Mesothelial cell of epicardium (in vitro differentiated cells): ENCODE results near the gene GALNT13. TPM values are rescaled to one million over a fixed set of nuclear protein-coding genes. Genes with fewer than 3 reads are reported as not detected.

ENCODE experiments used
- DNase-seq, 2 experiments: peaks; one replicate each; pipeline ENCODE4 v3.0.0; 2021; ENCODE audit warnings: low spot score in 2 of 2; ENCODE audit not compliant: unreplicated experiment in 2 of 2
- H3K27ac Mint-ChIP-seq: 2 replicates; pipeline ENCODE4 v1.8.0; 2021; ENCODE audit warnings: mixed read lengths
- H3K27me3 Mint-ChIP-seq: 2 replicates; pipeline ENCODE4 v1.8.0; 2021; ENCODE audit warnings: low read depth, mixed read lengths
- H3K36me3 Mint-ChIP-seq: 2 replicates; pipeline ENCODE4 v1.8.0; 2021; ENCODE audit warnings: mixed read lengths
- H3K4me1 Mint-ChIP-seq: 2 replicates; pipeline ENCODE4 v1.8.0; 2021; ENCODE audit warnings: mixed read lengths
- H3K4me3 Mint-ChIP-seq: 2 replicates; pipeline ENCODE4 v1.8.0; 2021; ENCODE audit warnings: mild to moderate bottlenecking, moderate library complexity, mixed read lengths
- H3K9me3 Mint-ChIP-seq: 2 replicates; pipeline ENCODE4 v1.8.0; 2021; ENCODE audit warnings: mixed read lengths
- total RNA-seq: library from RNA; stranded (reverse); gene quantifications from 3 replicates; pipeline ENCODE4 v1.2.1, GENCODE V29; 2021
- TF ChIP-seq, protein P1 (sequence below): fragments of 200-600 bp; sonication (generic); IDR thresholded peaks from one replicate; pipeline ENCODE4 v1.5.0; 2021; ENCODE audit warnings: antibody characterized with exemption; ENCODE audit not compliant: unreplicated experiment

GALNT13 gene
- total RNA-seq, 1 donor from 2014 or later: 15.8 TPM

DNA sequence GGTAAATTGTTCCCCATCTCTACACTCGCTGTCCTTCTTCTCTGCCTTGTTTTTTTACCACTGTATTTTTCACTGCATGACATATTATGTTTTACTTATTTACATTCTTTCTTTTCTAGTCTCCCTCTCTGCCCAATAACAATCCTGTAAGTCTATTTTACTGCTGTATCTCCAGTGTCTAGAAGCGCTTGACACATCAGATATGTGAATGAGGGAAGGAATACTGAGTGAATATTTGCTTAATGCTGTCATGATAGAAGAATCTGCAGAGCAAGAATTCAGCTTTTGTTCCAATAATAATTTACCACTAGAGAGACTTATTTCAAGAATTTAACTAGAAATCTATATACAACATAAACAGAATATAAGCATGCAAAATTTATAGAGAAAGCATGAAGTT, 99.5 kb downstream of the GALNT13 start:
- H3K4me1 Mint-ChIP-seq: peaks cover 17% of the 10 kb centered on the region
- DNase-seq: no peak
- peaks cover 5% of the 10 kb centered on the region for H3K36me3 Mint-ChIP-seq
- peaks cover 9% of the 10 kb centered on the region for H3K9me3 Mint-ChIP-seq
- H3K27ac Mint-ChIP-seq: peak overlapping the region; percentile 32
- TF ChIP-seq, protein P1, sequence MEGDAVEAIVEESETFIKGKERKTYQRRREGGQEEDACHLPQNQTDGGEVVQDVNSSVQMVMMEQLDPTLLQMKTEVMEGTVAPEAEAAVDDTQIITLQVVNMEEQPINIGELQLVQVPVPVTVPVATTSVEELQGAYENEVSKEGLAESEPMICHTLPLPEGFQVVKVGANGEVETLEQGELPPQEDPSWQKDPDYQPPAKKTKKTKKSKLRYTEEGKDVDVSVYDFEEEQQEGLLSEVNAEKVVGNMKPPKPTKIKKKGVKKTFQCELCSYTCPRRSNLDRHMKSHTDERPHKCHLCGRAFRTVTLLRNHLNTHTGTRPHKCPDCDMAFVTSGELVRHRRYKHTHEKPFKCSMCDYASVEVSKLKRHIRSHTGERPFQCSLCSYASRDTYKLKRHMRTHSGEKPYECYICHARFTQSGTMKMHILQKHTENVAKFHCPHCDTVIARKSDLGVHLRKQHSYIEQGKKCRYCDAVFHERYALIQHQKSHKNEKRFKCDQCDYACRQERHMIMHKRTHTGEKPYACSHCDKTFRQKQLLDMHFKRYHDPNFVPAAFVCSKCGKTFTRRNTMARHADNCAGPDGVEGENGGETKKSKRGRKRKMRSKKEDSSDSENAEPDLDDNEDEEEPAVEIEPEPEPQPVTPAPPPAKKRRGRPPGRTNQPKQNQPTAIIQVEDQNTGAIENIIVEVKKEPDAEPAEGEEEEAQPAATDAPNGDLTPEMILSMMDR: no peak
- H3K4me3 Mint-ChIP-seq: no peak overlapping the region
- no peaks in the 10 kb centered on the region for H3K27me3 Mint-ChIP-seq

DNA sequence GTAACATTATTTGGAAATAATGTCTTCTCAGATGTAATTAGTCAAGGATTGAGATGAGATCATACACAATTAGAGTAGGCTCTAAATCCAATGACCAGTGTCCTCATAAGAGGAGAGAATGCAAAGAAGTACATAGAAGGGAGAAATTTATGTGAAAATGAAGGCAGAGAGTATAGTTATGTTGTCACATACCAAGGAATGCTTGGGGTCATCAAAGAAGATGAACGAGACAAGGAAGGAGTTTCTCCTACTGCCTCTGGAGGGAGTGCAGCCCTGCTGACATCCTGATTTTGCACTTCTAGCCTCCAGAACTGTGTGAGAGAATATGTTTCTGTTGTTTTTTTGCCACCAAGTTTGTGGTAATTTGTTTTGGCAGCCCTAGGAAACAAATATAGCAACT, 100.1 kb downstream of the GALNT13 start:
- DNase-seq: no peak
- H3K36me3 Mint-ChIP-seq: peaks cover 2% of the 10 kb centered on the region
- no peak overlapping the region for H3K27ac Mint-ChIP-seq
- TF ChIP-seq, protein P1: no peak
- H3K27me3 Mint-ChIP-seq: no peaks in the 10 kb centered on the region
- H3K4me1 Mint-ChIP-seq: peaks cover 17% of the 10 kb centered on the region
- H3K4me3 Mint-ChIP-seq: no peak overlapping the region
- peaks cover 6% of the 10 kb centered on the region for H3K9me3 Mint-ChIP-seq

DNA sequence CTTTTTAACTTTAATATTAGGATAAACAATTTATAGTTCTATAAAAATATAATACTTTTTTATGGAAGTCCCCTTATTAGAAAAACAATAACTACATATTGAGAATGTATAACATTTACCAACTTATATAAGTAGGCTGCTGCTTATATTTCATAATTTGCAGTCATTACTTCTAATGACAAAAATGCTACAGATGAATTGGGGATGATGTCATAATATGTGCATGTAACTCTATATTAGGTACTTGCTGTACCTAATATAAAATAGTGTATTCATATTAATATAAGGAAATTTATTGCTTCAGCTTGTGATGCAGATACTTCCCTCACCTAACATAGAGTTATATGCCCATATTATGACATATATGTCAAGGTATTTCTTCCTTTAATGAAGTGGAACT, 100.7 kb downstream of the GALNT13 start:
- Mint-ChIP-seq H3K27me3 (no peaks in the 10 kb centered on the region), H3K9me3 (peaks cover 9% of the 10 kb centered on the region), H3K4me1 (peaks cover 17% of the 10 kb centered on the region), H3K36me3 (peaks cover 4% of the 10 kb centered on the region), H3K27ac (no peak overlapping the region), H3K4me3 (no peak overlapping the region)
- TF ChIP-seq, protein P1: no peak
- DNase-seq: no peak

DNA sequence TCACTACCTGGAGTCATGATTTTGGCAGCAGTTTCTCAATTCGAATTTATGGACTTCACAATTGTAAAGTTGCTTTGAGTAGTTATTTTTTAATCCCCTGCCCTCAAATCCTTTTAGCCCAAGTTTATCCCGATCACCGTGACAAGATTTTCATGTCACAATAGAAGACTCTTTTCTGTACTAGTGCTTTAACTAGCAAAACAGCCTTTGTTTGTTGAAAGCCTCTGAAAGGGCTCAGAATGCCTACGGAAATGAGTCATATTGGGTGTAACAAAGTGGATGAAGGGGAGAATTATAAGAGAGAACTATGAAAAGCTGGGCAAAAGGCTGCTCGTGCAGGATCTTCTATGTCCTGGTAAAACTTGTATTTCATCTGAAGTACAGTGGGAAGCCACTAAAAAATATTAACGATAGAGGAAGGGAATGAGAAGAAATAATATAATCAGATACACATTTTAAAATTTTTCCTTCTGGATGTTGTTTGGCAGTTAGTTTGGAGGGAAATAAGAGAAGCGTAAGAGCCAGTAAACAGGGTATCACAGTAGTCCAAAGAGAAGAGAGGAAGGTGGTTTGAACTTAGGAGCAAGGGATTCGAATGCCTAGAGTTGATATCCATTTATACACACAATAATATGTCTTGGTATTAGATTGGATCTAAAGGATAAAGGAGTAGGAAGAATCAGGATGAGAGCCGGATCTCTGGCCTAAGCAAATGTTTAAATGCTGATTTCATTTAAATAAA, 114.9 kb downstream of the GALNT13 start:
- H3K4me1 Mint-ChIP-seq: peaks cover 4% of the 10 kb centered on the region
- TF ChIP-seq, protein P1: no peak
- H3K27ac Mint-ChIP-seq: no peak overlapping the region
- H3K27me3 Mint-ChIP-seq: no peaks in the 10 kb centered on the region
- no peaks in the 10 kb centered on the region for H3K36me3 Mint-ChIP-seq
- no peak overlapping the region for H3K4me3 Mint-ChIP-seq
- H3K9me3 Mint-ChIP-seq: no peaks in the 10 kb centered on the region
- no peak for DNase-seq

- no peak for DNase-seq
- H3K27ac Mint-ChIP-seq: no peak overlapping the region
- H3K9me3 Mint-ChIP-seq: peaks cover 3% of the 10 kb centered on the region
- TF ChIP-seq, protein P1: no peak
- no peaks in the 10 kb centered on the region for H3K27me3 Mint-ChIP-seq
- H3K36me3 Mint-ChIP-seq: no peaks in the 10 kb centered on the region
- H3K4me3 Mint-ChIP-seq: no peak overlapping the region
- no peaks in the 10 kb centered on the region for H3K4me1 Mint-ChIP-seq
Measured at GRCh38 chr2:153990771-153991170, 119.0 kb downstream of the GALNT13 start.
